Liver (tissue), 9 donors: Measurements from ENCODE around the gene CKAP5. TPM values are rescaled to one million over a fixed set of nuclear protein-coding genes. Genes with fewer than 3 reads are reported as not detected.

ENCODE experiments used
- DNase-seq: peaks from one replicate; pipeline ENCODE4 v3.0.0-alpha.2; 2017; ENCODE audit warnings: low spot score
- H3K27ac ChIP-seq, 2 donors: one replicate each; pipeline ENCODE4 v1.7.0; 2013; ENCODE audit warnings: inconsistent platforms in 2 of 2, low read length in 2 of 2, control low read depth in 1 of 2, low read depth in 1 of 2, mild to moderate bottlenecking in 1 of 2
- H3K27me3 ChIP-seq, 4 donors: one replicate each; pipeline versions ENCODE4 v1.6.1 to v1.7.0; 2013; ENCODE audit warnings: low read length in 3 of 4, inconsistent platforms in 1 of 4, mild to moderate bottlenecking in 1 of 4, moderate library complexity in 1 of 4; ENCODE audit not compliant: control insufficient read depth in 4 of 4, insufficient read depth in 4 of 4
- H3K36me3 ChIP-seq, 4 donors: one replicate each; pipeline versions ENCODE4 v1.6.1 to v1.7.0; 2013; ENCODE audit warnings: low read length in 3 of 4, mild to moderate bottlenecking in 3 of 4, low read depth in 1 of 4, moderate library complexity in 1 of 4; ENCODE audit not compliant: control insufficient read depth in 4 of 4, insufficient read depth in 3 of 4
- H3K4me1 ChIP-seq, 4 donors: one replicate each; pipeline versions ENCODE4 v1.6.1 to v1.7.0; 2013; ENCODE audit warnings: low read length in 3 of 4, mild to moderate bottlenecking in 3 of 4, moderate library complexity in 1 of 4; ENCODE audit not compliant: control insufficient read depth in 4 of 4, insufficient read depth in 4 of 4
- H3K4me3 ChIP-seq, 3 donors: one replicate each; pipeline versions ENCODE4 v1.6.1 to v1.7.0; 2013; ENCODE audit warnings: low read length in 3 of 3, control low read depth in 1 of 3, low read depth in 1 of 3, mild to moderate bottlenecking in 1 of 3
- H3K9ac ChIP-seq, 2 donors: one replicate each; pipeline ENCODE4 v1.7.0; 2013; ENCODE audit warnings: low read length in 2 of 2, mild to moderate bottlenecking in 2 of 2, moderate library complexity in 2 of 2, control low read depth in 1 of 2, low read depth in 1 of 2
- H3K9me3 ChIP-seq, 4 donors: one replicate each; pipeline versions ENCODE4 v1.6.1 to v1.7.0; 2013; ENCODE audit warnings: low read length in 3 of 4; ENCODE audit not compliant: control insufficient read depth in 4 of 4
- EGR1 ChIP-seq, 2 donors: IDR thresholded peaks; 2 replicates each; pipeline ENCODE4 v1.6.1; 2016 to 2018; ENCODE audit warnings: antibody characterized with exemption in 2 of 2, low read depth in 2 of 2
- FOXA1 ChIP-seq: IDR thresholded peaks from 2 replicates; pipeline ENCODE4 v1.6.1; 2016; ENCODE audit warnings: antibody characterized with exemption
- FOXA2 ChIP-seq: IDR thresholded peaks from 2 replicates; pipeline ENCODE4 v1.6.1; 2016; ENCODE audit warnings: antibody characterized with exemption
- GABPA ChIP-seq, 2 donors: IDR thresholded peaks in 1 of 2; conservative IDR thresholded peaks in 1 of 2; 2 replicates each; pipeline ENCODE4 v1.6.1; 2016; ENCODE audit warnings: antibody characterized with exemption in 2 of 2, mild to moderate bottlenecking in 1 of 2, moderate library complexity in 1 of 2
- HNF4G ChIP-seq: IDR thresholded peaks from 2 replicates; pipeline ENCODE4 v1.6.1; 2016; ENCODE audit warnings: antibody characterized with exemption
- JUND ChIP-seq, 2 donors: IDR thresholded peaks; 2 replicates each; pipeline ENCODE4 v1.6.1; 2016; ENCODE audit warnings: antibody characterized with exemption in 2 of 2
- NR2F2 ChIP-seq: IDR thresholded peaks from 2 replicates; pipeline ENCODE4 v1.6.1; 2016; ENCODE audit warnings: antibody characterized with exemption
- RAD21 ChIP-seq, 2 donors: IDR thresholded peaks; 2 replicates each; pipeline ENCODE4 v1.6.1; 2016; ENCODE audit warnings: antibody characterized with exemption in 2 of 2, mild to moderate bottlenecking in 2 of 2
- RXRA ChIP-seq, 2 donors: IDR thresholded peaks; 2 replicates each; pipeline ENCODE4 v1.6.1; 2017 to 2018; ENCODE audit warnings: antibody characterized with exemption in 2 of 2, mild to moderate bottlenecking in 1 of 2
- TAF1 ChIP-seq: conservative IDR thresholded peaks from 2 replicates; pipeline ENCODE4 v1.6.1; 2016; ENCODE audit warnings: antibody characterized with exemption, mild to moderate bottlenecking
- YY1 ChIP-seq: IDR thresholded peaks from 2 replicates; pipeline ENCODE4 v1.6.1; 2016; ENCODE audit warnings: antibody characterized with exemption, mild to moderate bottlenecking
- WGBS: extraction: QIAGEN DNeasy Blood & Tissue Kit; methylation state at CpG from one replicate; pipeline ENCODE4 v1.1.7; 2013; 5-methylcytosine and 5-hydroxymethylcytosine counted together
- polyA plus RNA-seq, 2 donors: library from polyadenylated mRNA; stranded (reverse) in 1 of 2; unstranded in 1 of 2; fragments of 200-250 nt in 1 of 2; fragments of >200 nt in 1 of 2; fragmentation: Nextera tagmentation in 1 of 2; extraction: Ambion mirVana in 1 of 2; gene quantifications; one replicate each; pipeline versions ENCODE4 v1.2.1 to v1.2.3, GENCODE V29; 2013 to 2015
- total RNA-seq, 2 donors: library from RNA; depleted of rRNA; stranded (reverse); fragments of >200 nt; gene quantifications; one replicate each; pipeline ENCODE4 v1.2.3, GENCODE V29; 2014
- TF ChIP-seq, protein P1 (sequence below): IDR thresholded peaks from 2 replicates; pipeline ENCODE4 v1.6.1; 2016; ENCODE audit warnings: antibody characterized with exemption
- TF ChIP-seq, protein P2 (sequence below): fragments of 150-350 bp; IDR thresholded peaks from 2 replicates; pipeline ENCODE4 v1.5.1; 2017; ENCODE audit warnings: improper control_type of control experiment, low read depth, low read length; ENCODE audit not compliant: missing input control
- TF ChIP-seq, protein P3 (sequence below): IDR thresholded peaks from 2 replicates; pipeline ENCODE4 v1.6.1; 2016; ENCODE audit warnings: antibody characterized with exemption, mild to moderate bottlenecking
- TF ChIP-seq, protein P4 (sequence below): IDR thresholded peaks from 2 replicates; pipeline ENCODE4 v1.6.1; 2016; ENCODE audit warnings: antibody characterized with exemption
- TF ChIP-seq, protein P5 (sequence below): IDR thresholded peaks from 2 replicates; pipeline ENCODE4 v1.6.1; 2016; ENCODE audit warnings: antibody characterized with exemption
- donor health status: healthy.
- donor health status: healthy.
- donor health status: healthy.
- donor health status: healthy.
- donor health status: healthy.

The CKAP5 gene
- total and polyA plus RNA-seq, 4 donors: 6.1 to 70.4 (median 15.4) TPM

DNA sequence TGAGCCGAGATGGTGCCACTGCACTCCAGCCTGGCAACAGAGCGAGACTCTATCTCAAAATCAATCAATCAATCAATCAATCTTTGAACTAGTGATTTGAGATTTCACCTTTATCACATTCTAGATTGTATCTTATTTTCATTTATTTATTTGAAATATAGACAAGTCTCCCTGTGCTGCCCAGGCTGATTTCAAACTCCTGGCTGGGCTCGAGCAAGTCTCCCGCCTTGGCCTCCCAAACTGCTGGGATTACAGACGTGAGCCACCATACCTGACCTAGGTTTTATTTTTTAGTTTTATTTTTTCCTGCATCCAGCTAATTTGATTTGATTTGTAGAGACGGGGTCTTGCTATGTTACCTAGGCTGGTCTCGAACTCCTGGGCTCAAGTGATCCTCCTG is 109.9 kb downstream of the CKAP5 start:
- TF ChIP-seq HNF4G (no peak), RAD21 (IDR thresholded peaks at IDR 0.05) (no peak), EGR1 (IDR thresholded peaks at IDR 0.05; ENCODE audit: low read depth in 2 of 2) (no peak), TAF1 (no peak), JUND (IDR thresholded peaks at IDR 0.05) (no peak), YY1 (no peak), GABPA (IDR thresholded peaks at IDR 0.05 in 1 of 2, conservative IDR thresholded peaks at IDR 0.05 in 1 of 2) (no peak), FOXA2 (no peak), FOXA1 (no peak)
- TF ChIP-seq, protein P1, sequence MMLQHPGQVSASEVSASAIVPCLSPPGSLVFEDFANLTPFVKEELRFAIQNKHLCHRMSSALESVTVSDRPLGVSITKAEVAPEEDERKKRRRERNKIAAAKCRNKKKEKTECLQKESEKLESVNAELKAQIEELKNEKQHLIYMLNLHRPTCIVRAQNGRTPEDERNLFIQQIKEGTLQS: no peak
- TF ChIP-seq, protein P2, sequence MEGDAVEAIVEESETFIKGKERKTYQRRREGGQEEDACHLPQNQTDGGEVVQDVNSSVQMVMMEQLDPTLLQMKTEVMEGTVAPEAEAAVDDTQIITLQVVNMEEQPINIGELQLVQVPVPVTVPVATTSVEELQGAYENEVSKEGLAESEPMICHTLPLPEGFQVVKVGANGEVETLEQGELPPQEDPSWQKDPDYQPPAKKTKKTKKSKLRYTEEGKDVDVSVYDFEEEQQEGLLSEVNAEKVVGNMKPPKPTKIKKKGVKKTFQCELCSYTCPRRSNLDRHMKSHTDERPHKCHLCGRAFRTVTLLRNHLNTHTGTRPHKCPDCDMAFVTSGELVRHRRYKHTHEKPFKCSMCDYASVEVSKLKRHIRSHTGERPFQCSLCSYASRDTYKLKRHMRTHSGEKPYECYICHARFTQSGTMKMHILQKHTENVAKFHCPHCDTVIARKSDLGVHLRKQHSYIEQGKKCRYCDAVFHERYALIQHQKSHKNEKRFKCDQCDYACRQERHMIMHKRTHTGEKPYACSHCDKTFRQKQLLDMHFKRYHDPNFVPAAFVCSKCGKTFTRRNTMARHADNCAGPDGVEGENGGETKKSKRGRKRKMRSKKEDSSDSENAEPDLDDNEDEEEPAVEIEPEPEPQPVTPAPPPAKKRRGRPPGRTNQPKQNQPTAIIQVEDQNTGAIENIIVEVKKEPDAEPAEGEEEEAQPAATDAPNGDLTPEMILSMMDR: no peak
- TF ChIP-seq, protein P3, sequence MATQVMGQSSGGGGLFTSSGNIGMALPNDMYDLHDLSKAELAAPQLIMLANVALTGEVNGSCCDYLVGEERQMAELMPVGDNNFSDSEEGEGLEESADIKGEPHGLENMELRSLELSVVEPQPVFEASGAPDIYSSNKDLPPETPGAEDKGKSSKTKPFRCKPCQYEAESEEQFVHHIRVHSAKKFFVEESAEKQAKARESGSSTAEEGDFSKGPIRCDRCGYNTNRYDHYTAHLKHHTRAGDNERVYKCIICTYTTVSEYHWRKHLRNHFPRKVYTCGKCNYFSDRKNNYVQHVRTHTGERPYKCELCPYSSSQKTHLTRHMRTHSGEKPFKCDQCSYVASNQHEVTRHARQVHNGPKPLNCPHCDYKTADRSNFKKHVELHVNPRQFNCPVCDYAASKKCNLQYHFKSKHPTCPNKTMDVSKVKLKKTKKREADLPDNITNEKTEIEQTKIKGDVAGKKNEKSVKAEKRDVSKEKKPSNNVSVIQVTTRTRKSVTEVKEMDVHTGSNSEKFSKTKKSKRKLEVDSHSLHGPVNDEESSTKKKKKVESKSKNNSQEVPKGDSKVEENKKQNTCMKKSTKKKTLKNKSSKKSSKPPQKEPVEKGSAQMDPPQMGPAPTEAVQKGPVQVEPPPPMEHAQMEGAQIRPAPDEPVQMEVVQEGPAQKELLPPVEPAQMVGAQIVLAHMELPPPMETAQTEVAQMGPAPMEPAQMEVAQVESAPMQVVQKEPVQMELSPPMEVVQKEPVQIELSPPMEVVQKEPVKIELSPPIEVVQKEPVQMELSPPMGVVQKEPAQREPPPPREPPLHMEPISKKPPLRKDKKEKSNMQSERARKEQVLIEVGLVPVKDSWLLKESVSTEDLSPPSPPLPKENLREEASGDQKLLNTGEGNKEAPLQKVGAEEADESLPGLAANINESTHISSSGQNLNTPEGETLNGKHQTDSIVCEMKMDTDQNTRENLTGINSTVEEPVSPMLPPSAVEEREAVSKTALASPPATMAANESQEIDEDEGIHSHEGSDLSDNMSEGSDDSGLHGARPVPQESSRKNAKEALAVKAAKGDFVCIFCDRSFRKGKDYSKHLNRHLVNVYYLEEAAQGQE: no peak
- TF ChIP-seq, protein P4, sequence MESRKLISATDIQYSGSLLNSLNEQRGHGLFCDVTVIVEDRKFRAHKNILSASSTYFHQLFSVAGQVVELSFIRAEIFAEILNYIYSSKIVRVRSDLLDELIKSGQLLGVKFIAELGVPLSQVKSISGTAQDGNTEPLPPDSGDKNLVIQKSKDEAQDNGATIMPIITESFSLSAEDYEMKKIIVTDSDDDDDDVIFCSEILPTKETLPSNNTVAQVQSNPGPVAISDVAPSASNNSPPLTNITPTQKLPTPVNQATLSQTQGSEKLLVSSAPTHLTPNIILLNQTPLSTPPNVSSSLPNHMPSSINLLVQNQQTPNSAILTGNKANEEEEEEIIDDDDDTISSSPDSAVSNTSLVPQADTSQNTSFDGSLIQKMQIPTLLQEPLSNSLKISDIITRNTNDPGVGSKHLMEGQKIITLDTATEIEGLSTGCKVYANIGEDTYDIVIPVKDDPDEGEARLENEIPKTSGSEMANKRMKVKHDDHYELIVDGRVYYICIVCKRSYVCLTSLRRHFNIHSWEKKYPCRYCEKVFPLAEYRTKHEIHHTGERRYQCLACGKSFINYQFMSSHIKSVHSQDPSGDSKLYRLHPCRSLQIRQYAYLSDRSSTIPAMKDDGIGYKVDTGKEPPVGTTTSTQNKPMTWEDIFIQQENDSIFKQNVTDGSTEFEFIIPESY: no peak
- H3K36me3 ChIP-seq: peaks cover 15 to 61% (median 44%) of the 10 kb centered on the region in 4 donors
- 81% methylated on average over 7 of the region's 7 CpGs for WGBS
- H3K27ac ChIP-seq: peak overlapping the region; percentile 55 to 63
- no peak overlapping the region for H3K9ac ChIP-seq
- H3K9me3 ChIP-seq: no peaks in the 10 kb centered on the region
- H3K27me3 ChIP-seq: no peaks in the 10 kb centered on the region
- no peak for DNase-seq
- H3K4me1 ChIP-seq: peaks cover 0 to 10% (median 2%) of the 10 kb centered on the region in 4 donors
- H3K4me3 ChIP-seq: no peak overlapping the region

DNA sequence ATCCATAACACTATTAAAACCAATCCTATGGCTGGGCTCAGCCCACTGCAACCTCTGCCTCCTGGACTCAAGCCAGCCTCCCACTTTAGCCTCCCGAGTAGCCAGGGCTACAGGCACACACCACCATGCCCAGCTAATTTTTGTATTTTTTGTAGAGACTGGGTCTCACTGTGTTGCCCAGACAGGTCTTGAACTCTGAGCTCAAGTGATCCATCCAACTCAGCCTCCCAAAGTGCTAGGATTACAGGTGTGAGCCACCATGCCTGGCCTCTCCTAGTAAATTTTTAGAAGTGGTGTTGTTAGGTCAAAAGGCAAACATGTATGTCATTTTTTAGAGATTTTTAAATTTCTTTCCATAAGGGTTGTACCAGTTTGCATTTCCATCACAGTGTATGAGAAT is 112.8 kb downstream of the CKAP5 start:
- H3K4me3 ChIP-seq: no peak overlapping the region
- peaks cover 13 to 56% (median 39%) of the 10 kb centered on the region in 4 donors for H3K36me3 ChIP-seq
- TF ChIP-seq, protein P1: no peak
- TF ChIP-seq NR2F2: no peak
- TF ChIP-seq RAD21 (IDR thresholded peaks at IDR 0.05): no peak
- TF ChIP-seq, protein P5, sequence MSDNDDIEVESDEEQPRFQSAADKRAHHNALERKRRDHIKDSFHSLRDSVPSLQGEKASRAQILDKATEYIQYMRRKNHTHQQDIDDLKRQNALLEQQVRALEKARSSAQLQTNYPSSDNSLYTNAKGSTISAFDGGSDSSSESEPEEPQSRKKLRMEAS: no peak
- TF ChIP-seq, protein P2: no peak
- TF ChIP-seq YY1: no peak
- TF ChIP-seq GABPA (IDR thresholded peaks at IDR 0.05 in 1 of 2, conservative IDR thresholded peaks at IDR 0.05 in 1 of 2): no peak
- TF ChIP-seq TAF1: no peak
- no peak for TF ChIP-seq RXRA (IDR thresholded peaks at IDR 0.05)
- no peaks in the 10 kb centered on the region for H3K9me3 ChIP-seq
- peaks cover 0 to 19% (median 9%) of the 10 kb centered on the region in 4 donors for H3K4me1 ChIP-seq
- H3K27ac ChIP-seq: no peak overlapping the region
- WGBS: 71% methylated on average over 1 of the region's 1 CpG
- DNase-seq: no peak
- no peak overlapping the region for H3K9ac ChIP-seq
- no peaks in the 10 kb centered on the region for H3K27me3 ChIP-seq
